ENCODE data around the gene SELL.
"Not testable (repeated sequence)": the region's sequence is repeated elsewhere in the genome, so short reads cannot be mapped to it uniquely, and the experiment has no call there.

SELL gene

GRCh38 chr1:169667699-169668596 lies 43.5 kb downstream of the SELL start:
- DNase-seq (ENCODE audit: low read depth), result not testable (repeated sequence)

GRCh38 chr1:169667227-169667639 lies 44.2 kb downstream of the SELL start:
- DNase-seq (ENCODE audit: low read depth), result not testable (repeated sequence)

DNA sequence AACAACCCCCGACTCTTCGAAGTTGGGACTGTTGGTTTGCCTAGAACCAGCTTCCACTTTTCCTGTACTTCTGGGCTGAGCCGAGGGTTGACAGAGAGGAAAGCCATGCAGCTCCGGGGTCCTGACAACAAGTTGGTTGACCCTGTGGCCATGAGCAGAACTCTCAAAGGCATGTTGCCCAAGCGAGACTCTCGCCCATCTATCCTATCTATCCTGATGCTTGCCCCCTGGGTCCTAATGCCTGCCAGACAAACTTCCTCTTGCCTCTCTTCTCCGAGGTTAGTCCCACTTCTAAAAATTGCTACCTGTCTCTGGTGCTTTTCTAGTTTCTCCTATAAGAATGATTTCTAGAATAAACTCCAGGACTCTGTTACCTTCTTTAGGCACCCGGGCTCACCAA lies 48.7 kb downstream of the SELL start:
- DNase-seq (ENCODE audit: low read depth), result not testable (repeated sequence)

GRCh38 chr1:169661066-169661465 lies 50.4 kb downstream of the SELL start:
- not testable (repeated sequence) for DNase-seq (ENCODE audit: low read depth)

GRCh38 chr1:169658777-169659176 lies 52.6 kb downstream of the SELL start:
- DNase-seq (ENCODE audit: low read depth), result not testable (repeated sequence)

DNA sequence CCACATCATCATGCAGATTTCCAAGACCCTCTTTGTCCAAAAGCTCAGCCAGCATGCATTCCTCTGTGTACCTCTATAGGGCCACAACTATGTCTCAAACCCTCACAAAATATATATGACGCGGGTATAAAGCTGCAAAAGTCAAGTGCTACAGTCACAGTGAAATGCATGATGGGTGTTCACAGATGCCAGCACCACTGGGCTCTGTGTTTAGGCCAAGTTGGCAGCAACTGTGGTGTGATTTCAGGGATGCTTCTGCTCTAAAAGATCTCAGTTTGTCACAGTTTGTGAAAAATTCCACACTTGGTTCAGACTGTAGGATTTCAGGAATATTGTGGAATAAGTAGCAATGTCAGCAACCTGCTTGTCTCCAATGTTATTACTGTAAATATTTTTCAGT lies 57.5 kb downstream of the SELL start:
- no peak for DNase-seq (ENCODE audit: low read depth)

DNA sequence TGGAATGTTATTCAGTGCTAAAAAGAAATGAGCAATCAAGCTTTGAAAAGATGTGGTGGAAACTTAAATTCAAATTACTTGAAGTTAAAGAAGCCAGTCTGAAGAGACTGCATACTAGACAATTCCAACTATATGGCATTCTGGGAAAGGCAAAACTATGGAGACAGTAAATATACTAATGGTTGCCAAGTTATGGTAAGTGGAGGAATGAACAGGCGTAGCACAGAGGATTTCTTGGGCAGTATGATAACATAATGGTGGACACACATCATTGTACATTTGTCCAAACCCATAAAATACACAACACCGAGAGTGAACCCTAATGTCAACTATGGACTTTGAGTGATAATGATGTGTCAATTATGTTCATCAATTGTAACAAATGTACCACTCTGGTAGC lies 60.4 kb downstream of the SELL start:
- no peak for DNase-seq (ENCODE audit: low read depth)

GRCh38 chr1:169650551-169650950 lies 60.9 kb downstream of the SELL start:
- no peak for DNase-seq (ENCODE audit: low read depth)

DNA sequence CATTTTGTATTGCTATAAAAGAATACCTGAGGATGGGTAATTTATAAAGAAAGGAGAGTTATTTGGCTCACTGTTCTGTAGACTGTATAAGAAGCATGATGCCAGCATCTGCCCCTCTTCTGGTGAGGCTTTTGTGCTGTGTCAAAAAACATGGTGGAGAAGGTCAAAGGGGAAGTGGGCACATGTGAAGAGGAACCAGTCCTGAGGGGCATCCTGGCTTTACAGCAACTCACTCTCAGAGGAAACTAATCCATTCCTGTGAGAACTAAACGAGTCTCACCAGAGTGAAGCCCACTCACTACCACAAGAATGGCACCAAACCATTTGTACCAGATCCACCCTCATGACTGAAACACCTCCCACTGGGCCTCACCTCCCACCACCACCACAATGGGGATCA lies 62.7 kb downstream of the SELL start:
- no peak for DNase-seq (ENCODE audit: low read depth)

DNA sequence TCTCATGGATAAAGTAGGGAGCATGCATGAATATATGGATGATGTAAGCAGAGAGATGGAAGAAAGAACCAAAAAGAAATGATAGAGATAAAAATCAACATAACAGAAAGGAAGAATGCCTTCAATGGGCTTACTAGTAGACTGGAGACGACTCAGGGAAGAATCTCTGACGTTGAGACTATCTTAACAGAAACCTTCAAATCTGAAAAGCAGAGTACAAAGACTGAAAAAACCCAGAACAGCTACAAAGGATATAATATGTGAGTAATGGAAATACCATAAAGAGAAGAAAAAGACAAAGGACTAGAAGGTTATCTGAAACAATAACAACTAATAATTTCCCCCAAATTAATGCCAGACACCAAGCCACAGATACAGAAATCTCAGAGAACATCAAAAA lies 63.2 kb downstream of the SELL start:
- DNase-seq (ENCODE audit: low read depth), result no peak

DNA sequence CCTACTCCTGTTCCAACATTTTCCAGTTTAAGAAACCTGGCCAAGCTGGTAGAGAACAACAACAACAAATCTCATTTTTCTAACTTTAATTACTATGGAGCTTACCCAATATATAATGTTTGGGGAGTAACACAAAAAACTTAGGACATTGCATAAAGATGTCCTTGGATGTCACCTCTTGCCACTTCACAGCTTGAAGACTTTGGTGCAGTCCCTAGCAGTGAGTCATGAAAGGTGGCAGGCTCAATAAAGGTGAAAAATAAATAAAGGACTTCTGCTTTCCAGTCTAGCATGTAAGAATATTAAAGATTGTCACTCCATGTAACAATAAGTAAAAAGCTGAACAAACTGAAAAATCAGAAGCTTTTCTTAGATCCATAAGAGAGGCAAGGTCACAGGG lies 63.9 kb downstream of the SELL start:
- DNase-seq (ENCODE audit: low read depth), result no peak

- DNase-seq (ENCODE audit: low read depth), result no peak
Observed at GRCh38 chr1:169644297-169644696, 67.1 kb downstream of the SELL start.
